Fibroblast of the conjunctiva (primary cell): Measurements from ENCODE around the gene MUC5B.
"Not testable (repeated sequence)": the region's sequence is repeated elsewhere in the genome, so short reads cannot be mapped to it uniquely, and the experiment has no call there.

Experiments
- DNase-seq: peaks from one replicate; pipeline ENCODE4 v3.0.0-alpha.2; 2010; ENCODE audit warnings: low read depth

The MUC5B gene

GRCh38 chr11:1203505-1204271, 19.2 kb upstream of the MUC5B start:
- no peak for DNase-seq

GRCh38 chr11:1204381-1205101, 18.3 kb upstream of the MUC5B start:
- no peak for DNase-seq

- no peak for DNase-seq
Observed at GRCh38 chr11:1205121-1205986, 17.5 kb upstream of the MUC5B start.

- no peak for DNase-seq
Observed at GRCh38 chr11:1205987-1206331, 16.9 kb upstream of the MUC5B start.

GRCh38 chr11:1206391-1207271, 16.2 kb upstream of the MUC5B start:
- DNase-seq: no peak

- DNase-seq: no peak
Observed at GRCh38 chr11:1207401-1208143, 15.3 kb upstream of the MUC5B start.

- DNase-seq: no peak
Observed at GRCh38 chr11:1208144-1208393, 14.8 kb upstream of the MUC5B start.

- no peak for DNase-seq
Observed at GRCh38 chr11:1208394-1209261, 14.2 kb upstream of the MUC5B start.

GRCh38 chr11:1209371-1210057, 13.4 kb upstream of the MUC5B start:
- no peak for DNase-seq

- no peak for DNase-seq
Observed at GRCh38 chr11:1211838-1212237, 11.0 kb upstream of the MUC5B start.

- not testable (repeated sequence) for DNase-seq
Observed at GRCh38 chr11:1215826-1216225, 7.0 kb upstream of the MUC5B start.

- DNase-seq: no peak
Observed at GRCh38 chr11:1217151-1217550, 5.7 kb upstream of the MUC5B start.

GRCh38 chr11:1218256-1218787, 4.5 kb upstream of the MUC5B start:
- no peak for DNase-seq

GRCh38 chr11:1218788-1219445, 3.9 kb upstream of the MUC5B start:
- DNase-seq: no peak

- no peak for DNase-seq
Observed at GRCh38 chr11:1219446-1219833, 3.4 kb upstream of the MUC5B start.

- no peak for DNase-seq
Observed at GRCh38 chr11:1219834-1220815, 2.7 kb upstream of the MUC5B start.

- DNase-seq: no peak
Observed at GRCh38 chr11:1220941-1221721, 1.7 kb upstream of the MUC5B start.
